ENCODE results near the gene CYTH1.

- TF ChIP-seq GLIS3 (CRISPR knock-in tag; IDR thresholded peaks at IDR 0.05) = no peak
- TF ChIP-seq ZNF70 (CRISPR knock-in tag; IDR thresholded peaks at IDR 0.05) = no peak
- TF ChIP-seq CSDC2 (CRISPR knock-in tag; IDR thresholded peaks at IDR 0.05) = no peak
- no peak for TF ChIP-seq CREB5 (CRISPR knock-in tag; IDR thresholded peaks at IDR 0.05; ENCODE audit: low read depth)
Measured at GRCh38 chr17:78672871-78673371, 109.2 kb downstream of the CYTH1 start.

Data from SK-N-SH treated with all-trans-retinoic acid at 6 μM for 48 hours (cell line).